ENCODE data around the gene DNAH14.

DNA sequence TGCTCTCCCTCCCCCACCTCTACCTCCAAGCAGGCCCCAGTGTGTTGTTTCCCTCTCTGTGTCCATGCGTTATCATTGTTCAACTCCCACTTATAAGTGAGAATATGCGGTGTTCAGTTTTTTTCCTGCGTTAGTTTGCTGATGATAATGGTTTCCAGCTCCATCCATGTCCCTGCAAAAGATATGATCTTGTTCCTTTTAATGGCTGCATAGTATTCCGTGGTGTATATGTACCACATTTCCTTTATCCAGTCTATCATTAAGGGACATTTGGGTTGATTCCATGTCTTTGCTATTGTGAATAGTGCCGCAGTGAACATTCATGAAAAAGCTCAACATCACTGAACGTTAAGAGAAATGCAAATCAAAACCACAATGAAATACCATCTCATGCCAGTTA is 58.6 kb downstream of the DNAH14 start:
- TF ChIP-seq GATA2 (IDR thresholded peaks at IDR 0.05; ENCODE audit: low read depth, low read length) (no peak), GATA3 (IDR thresholded peaks at IDR 0.05; ENCODE audit: low read depth, low read length) (no peak)
